Measurements from ENCODE around the gene TRIO.
"Not testable (repeated sequence)": the region's sequence is repeated elsewhere in the genome, so short reads cannot be mapped to it uniquely, and the experiment has no call there.

Gene TRIO

DNA sequence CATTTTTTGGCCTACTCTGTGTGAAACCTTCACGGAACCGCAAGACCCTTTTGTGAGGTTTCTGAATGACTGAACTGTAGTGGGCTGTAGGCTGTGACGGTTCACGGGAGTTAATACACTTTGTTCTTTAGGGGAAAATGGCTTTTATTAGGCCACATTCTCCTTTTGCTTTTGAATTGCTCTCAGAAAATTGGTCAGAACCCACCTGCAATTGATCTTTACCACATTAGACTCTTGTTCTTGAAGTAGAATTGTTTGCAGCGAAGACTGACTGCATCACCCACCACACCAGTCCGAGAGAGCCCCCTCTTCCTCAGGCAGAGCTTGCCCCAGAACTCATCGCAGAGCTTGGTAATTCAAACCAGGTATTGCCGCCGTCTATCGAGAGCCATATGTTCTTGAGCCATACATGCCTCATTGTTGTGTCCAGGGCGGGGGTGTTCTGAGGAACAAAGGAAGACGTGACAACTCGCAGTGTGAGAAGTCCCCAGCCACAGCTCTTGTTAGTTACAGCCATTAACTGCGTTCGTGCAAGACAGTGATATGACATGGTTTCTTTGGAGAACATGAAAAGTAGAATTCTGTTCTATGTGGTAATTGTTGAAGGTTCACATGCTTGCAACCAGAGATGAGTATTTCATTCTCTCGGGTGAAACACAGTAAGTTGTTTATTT, 272.0 kb downstream of the TRIO start:
- DNase-seq (ENCODE audit: low read depth) = no peak

DNA sequence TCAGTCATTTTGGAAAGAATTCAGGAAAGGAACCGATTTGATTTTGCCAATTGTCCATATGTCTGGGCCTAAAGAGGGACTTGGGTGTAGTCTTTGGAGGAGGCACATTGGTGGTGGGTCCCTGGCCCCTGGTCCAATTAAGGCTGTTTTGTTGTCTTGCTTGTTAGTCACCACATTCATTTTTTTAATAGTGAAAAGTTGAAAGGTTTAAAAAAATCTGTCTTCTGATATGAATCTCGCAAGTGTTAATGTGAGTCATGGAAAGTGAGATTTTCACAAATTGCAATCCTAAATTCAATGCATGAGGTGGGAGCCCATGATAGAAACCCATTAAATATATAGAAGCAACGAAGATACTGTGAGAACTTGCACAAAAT, 272.5 kb downstream of the TRIO start:
- no peak for DNase-seq (ENCODE audit: low read depth)

DNA sequence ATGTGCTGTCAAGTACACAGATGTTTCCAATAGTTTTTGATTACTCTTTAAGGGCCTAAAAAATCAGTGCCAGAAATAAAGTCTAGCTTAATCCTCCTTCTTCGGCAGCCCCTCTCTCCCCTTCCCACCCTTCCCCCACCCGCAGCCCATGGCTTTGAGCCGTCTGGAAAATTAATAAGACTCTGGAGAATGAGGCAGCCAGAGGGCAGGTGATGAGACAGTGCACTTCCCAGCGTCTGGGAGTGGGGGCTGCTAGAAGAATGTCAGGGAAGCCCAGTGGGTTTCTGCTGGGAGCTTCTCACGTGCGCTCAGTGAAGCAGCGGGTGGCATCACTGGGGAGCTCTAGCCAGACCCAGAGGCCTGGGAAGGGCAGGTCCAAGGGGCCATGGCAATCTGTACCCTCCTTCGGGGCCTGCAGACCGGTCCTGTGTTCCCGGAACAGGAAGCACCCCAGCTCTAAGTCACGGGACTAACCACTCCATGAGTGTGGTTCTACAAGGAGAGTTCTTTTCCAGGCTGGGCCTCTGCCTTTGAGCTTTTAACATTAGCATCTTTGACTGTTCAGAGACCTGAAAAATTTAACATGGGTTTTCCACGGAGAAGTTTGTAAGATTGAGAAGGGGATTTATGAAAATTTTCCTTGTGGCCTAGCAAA, 273.6 kb downstream of the TRIO start:
- DNase-seq (ENCODE audit: low read depth) = no peak

DNA sequence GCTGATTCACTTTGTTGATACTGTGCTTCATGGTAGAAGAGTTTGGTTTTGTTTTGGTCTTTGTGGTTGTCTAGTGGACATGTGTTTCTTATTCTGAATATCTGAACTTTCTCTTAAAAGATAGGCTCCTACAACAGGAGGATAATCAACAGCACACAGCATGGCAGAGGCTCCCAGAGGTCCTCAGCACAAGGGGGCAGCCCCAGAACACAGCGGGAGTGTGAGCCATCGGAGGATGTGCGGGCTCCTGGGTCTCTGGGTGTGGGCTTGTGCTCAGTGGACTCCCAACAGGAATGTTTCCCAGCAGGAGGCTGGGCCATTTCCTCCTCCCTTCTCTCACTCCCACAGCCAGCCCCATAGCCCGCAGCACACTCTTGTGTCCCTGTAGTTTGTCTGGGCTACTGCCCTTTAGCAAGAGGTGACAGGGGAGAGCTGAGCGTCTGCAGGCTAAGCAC, 274.2 kb downstream of the TRIO start:
- no peak for DNase-seq (ENCODE audit: low read depth)

DNA sequence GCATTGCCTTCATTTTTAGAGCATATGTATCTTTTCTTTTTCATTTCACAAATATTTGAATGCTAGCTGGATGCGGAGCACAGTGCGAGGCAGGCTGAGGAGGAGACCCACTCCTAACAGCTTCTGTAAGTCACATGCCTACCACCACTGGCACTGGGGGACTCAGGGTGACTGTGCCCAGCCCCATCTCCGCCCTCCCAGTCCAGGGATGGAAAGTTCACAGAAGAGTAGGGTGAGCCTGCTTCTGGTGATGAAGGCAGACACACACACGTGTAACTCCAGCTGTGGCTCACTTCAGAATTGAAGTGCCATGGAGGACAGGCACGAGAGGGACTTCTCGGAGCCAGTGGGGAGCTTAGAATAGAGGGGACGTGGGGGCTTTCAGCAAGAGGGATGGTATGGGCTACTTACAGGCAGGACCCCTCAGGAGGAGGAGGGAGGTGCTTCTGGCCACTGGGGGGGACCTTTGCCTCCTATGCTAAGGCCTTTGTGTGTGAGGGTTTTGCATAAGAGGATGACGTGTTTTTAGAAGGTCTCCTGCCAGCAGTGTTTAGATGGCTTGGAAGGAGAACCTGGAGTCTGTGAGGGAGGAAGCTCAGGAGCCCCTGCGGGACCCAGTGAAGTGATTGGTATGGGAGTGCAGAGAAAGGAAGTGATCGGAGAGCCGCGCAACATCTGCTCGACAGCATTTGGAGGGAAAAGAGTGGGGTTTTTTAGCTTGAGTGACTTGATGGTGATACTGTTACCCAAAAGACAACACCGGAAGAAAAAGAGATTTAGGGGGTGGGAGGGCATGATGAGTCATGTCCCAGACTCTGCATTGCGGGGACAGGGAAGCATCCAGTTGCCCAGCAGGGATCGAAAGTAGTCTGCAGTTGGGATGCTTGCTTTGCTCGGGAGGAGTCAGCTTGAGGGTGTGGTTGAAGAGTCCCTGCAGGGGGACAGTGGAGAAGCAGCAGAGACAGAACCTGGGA, 274.9 kb downstream of the TRIO start:
- no peak for DNase-seq (ENCODE audit: low read depth)

DNA sequence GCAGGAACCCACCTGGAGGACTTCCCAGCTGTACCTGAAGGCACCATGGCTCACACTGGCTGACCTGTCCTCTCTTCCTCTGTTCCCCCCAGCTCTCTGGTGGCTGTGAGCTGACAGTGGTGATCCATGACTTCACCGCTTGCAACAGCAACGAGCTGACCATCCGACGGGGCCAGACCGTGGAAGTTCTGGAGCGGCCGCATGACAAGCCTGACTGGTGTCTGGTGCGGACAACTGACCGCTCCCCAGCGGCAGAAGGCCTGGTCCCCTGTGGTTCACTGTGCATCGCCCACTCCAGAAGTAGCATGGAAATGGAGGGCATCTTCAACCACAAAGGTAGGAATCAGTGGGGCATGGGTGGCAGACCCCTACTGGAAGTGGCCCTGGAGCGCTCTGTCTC, 276.5 kb downstream of the TRIO start:
- no peak for DNase-seq (ENCODE audit: low read depth)

DNA sequence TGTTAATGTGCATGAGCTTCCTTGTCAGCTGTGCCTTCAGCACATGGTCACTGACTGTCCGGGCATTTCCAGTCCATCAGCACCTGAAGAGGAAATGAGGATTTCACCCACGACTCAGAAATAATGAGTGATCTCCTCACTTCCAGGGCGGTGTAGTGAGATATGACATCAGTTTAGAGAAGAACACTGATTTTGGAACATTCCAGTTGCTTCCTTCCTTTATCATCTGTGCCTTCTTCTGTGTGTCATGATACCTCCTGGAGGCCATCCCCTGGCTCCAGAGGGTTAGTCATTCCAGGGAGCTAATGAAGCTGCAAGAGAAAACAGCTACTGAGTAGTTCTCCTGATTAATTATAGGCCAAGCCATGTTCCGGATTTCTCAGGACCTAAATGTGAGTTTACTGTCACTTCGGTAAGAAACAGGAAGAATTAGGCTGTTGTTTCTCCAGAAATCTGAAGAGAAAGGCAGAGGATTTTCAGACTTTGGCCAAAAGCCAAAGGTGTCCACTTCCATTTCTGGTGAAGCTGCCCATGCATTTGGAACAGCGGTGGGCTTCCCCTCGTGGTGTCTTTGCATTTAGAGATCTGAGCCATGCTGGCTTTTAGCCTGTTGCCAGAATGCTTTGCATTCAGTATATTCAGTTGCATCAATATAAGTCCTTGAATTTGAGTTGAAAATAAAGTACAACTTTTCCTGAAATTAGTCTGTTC, 277.1 kb downstream of the TRIO start:
- no peak for DNase-seq (ENCODE audit: low read depth)

DNA sequence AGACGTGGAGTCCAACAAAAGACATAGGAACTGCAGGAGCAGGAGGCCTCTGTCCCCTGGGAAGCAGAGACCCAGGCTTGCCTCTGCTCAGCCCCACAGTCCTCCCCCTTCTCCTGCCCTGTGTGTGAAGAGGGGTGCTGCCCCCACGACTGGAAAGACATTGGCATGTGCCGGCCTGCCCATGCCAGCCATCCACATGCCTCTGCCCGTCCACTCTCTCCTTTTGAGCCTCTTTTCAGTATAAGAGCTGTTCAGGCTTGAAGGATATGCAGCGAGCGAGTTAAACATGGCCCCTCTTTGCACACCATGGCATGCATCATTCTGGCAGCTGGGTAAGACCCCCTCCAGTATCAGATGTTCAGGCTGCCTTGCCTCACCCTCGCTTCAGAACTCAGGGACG, 278.7 kb downstream of the TRIO start:
- no peak for DNase-seq (ENCODE audit: low read depth)

DNA sequence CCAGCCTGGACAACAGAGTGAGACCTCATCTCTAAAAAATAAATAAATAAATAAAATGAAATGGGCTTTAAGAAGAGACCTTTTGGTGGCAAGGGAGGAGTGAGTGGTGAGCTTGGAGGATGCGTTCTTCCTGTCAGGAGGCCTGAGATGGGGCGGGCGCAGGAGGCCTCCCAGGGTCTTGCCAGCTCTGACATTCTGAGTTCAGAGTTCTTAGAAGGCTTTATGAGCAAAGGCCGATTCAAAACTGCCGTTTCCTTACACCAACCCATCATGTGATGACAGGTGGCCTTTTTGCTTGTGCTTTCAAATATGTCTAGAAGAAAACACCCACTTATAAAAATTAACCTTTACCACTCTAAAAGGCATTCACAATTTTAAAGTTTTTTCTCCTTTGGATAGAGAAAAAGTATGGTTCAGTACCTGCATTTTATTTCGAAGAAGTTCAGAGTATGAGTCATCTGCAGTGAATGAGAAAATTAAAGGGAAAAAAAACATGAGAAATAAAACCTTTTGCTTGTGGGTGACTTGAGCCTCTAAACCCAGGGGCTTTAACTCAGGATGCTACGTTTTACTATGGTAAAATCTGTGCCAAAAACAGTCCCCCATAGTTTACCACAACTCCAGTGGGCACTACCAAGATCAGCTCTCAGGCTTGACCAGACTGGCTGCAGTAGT, 281.0 kb downstream of the TRIO start:
- DNase-seq (ENCODE audit: low read depth) = no peak

DNA sequence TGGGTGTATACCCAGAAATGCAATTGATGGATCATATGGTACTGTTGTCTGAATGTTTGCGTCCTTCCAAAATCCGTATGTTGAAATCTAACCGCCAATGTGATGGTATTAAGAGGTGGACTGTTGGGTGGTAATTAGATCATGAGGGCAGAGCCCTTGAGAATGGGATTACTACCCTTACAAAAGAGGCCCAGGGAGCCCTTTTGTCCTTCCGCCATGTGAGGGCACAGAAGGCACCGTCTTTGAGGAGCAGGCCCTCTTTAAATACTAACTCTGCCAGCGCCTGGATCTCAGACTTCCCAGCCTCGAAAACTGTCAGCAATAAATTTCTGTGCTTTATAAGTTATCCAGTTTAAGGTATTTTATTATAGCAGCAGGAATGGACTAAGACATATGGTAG, 282.4 kb downstream of the TRIO start:
- no peak for DNase-seq (ENCODE audit: low read depth)

DNA sequence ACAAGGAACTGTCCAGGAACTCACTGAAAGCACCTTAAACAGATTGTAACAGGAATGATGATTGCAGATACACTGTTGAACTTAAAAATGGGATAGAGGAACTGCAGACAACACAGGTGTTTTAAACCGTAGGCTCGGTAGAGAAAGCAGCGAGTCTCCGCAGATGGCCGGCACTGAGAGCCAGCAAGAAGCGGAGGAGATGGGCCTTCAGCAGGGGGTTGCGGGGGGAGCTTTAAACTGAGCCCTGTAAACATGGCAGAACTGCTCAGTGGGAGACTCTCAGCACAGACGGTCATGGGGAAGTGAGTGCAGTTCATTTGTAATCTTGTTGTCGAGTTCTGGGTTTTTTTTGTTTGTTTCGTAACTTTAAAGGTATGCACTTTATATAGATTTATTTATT, 283.4 kb downstream of the TRIO start:
- no peak for DNase-seq (ENCODE audit: low read depth)

DNA sequence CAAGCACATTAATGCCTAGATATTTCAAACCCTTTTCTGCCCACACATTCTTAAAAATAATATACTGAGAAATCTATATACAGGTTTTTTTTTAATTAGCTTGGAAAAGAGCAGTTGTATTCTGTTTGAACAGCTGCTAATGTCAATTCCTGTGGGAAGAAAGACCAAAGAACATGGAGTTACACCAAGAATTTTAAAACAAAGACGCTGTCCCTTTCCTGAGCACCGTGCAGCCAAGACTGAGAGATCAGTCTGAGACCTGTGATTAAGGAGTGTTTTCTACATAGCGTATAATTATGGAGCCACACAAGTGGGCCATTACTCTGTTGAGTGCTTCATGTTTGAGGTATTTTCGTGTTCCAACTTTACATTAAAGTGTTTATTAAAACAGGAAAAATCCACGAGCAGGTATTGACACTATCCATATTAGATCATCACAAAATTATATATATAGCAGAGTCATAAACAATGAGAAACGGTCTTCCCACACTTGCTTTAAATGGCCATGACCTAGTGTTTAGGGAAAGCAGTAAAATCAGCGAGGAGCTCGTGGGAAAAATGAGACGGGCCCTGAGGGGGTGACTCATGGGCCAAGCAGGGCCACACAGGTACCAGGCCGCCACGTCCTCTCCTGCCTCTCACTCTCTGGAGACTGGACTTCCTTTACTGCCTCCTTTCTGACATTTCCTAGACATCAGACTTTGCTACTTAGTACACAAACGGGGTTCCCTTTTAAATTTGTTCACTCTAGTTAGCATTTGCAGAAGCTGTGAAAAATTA, 285.4 kb downstream of the TRIO start:
- DNase-seq (ENCODE audit: low read depth) = no peak

DNA sequence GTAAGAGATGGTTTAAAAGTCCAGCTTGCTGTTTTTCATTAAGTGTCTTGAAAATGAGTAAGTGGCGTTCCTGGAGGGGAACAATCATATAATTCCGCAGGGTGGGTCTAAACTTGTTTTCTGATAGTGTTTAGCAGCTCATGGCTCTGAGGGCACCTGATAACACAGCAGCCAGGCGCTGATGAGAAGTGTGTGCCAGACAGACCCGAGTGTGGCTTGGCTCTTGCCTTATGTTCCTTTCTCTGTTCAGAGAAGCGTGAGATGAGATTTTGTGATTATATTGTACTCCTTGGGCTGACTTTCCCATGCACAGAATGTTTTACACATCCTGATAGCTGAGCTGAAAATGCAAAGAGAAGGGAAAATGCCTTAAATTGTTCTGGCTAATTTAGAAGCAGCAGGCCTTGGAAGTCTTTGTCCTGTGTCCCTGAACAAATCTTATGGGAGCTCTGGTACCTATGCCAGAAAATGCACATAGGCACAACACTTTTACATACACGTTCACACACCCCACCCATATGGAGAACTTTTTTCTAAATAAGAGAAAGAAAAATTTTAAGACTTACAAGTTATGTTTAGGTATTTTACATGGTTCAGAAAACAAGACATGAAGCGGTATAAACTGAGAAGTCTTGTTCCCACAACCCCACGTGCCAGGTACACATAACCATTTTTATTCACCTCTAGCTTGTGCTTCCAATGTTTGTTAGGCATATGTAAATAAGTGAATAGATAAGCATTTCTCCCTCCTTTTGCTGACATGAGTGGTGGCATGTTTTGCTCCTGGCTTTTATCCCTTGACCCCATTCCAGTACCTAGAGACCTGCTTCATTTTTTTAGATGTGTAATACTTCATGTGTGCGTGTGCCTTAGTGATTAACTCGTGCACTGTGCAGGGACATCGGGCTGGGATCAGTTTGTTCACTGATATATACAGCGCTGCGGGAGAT, 286.2 kb downstream of the TRIO start:
- DNase-seq (ENCODE audit: low read depth) = no peak

DNA sequence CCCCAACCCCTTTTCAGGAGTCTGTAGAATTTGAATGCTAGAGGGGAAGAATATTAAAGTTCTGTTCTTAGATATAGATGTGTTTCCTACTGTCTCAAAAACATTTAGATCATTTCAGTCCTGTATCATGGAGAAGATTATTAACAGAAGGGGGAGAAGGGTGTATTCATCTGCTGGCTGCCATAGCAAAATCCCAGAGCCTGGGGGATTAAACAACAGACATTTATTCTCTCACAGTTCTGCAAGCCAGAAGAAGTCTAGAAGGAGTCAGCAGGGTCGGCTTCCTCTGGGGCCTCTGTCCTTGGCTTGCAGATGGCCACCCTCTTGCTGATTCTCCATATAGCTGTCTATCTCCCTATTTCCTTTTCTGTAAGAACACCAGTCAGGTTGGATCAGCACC, 288.4 kb downstream of the TRIO start:
- no peak for DNase-seq (ENCODE audit: low read depth)

DNA sequence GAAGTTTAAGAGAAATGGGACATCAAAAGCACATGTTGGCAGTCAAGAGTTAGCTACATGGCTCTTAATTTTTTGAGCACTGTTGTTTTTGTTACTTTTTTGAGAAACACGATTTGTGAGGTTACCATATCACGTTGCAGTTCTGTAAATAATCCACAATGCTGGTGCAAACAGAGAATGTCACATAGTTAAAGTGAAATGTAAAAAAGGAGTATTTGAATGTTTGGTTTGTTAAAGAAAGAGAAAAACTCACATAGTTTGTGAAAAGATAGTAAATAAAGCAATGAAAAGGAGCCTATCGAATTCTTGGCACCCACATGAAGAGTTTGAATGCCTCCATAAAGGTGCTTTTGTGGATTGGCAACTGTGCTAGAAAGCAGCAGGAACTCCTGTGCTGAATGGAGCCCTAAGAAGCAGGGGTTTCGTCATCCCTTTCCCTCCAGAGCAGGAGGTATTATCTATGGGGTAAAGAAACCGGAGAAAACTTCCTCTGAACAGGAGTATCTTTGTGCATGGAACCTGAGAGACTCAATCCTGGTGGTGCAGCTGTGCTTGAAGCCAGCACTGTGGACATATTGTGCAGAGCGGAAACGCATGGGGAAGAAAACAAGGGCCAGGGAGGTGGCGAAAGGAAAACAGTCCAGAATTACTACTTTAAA, 289.9 kb downstream of the TRIO start:
- DNase-seq (ENCODE audit: low read depth) = no peak

DNA sequence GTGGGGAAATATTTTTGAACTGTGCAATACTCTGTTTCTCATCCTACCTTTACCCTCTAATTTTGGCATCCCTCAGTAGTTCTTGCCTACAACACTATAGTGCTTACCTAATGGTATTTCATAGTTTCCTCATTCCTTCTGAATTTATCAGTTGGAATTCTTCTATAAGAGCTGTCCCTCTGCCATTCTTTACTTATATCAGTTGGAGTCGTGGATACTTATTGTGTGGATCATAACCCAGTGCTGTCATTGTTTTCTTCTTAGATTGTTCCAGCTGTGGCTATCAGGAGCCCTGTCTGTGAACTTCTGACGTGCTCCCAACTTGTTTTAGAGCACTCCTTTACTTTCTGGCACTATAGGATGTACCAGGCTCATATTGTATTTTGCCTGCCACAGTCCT, 292.3 kb downstream of the TRIO start:
- DNase-seq (ENCODE audit: low read depth) = no peak

DNA sequence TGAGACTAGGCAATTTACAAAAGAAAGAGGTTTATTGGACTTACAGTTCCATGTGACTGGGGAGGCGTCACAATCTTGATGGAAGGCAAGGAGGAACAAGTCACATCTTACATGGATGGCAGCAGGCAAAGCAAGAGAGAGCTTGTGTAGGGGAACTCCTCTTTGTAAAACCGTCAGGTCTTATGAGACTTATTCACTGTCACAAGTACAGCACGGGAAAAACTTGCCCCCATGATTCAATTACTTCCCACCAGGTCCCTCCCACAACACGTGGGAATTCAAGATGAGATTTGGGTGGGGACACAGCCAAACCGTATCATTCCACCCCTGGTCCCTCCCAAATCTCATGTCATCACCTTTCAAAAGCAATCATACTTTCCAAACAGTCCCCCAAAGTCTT, 293.0 kb downstream of the TRIO start:
- not testable (repeated sequence) for DNase-seq (ENCODE audit: low read depth)

DNA sequence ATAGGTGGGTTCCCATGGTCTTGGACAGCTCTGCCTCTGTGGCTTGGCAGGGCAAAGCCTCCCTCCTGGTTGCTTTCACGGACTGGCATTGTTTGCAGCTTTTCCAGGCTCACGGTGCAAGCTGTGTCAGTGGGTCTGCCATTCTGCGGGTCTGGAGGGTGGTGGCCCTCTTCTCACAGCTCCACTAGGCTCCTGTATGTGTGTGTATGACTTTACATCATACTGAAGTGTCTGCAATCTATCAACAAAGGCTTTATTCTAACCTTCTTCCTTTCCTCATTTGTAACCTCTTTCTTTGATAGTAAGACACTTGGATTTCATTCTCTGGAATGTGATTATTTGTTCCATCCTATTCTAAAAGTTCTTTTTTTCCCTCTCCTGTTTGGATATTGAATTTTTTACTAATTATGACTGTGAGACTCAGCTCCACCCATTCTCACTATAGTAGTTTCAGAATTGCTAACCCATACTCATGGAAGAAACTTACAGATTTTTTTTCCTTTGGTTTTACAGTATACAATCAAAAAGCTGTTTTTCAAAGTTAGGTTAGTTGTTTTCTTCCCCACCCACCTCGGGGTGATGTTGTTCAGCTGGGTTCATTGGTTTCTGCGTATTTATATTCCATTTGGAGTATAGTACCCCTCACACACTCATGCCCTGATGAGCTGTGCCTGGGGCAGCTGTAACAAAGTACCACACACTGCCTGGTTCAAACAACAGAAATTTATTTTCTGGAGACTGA, 293.8 kb downstream of the TRIO start:
- no peak for DNase-seq (ENCODE audit: low read depth)
